WTC11 (cell line): ENCODE measurements around the gene CLMN. TPM values are rescaled to one million over a fixed set of nuclear protein-coding genes. Genes with fewer than 3 reads are reported as not detected.

Experiments used
- ATAC-seq: fragments of 200-7000 bp; cut with Tn5 transposase; 2 replicates; pipeline ENCODE4 v1.10.0; 2021; ENCODE audit warnings: mild to moderate bottlenecking, moderate library complexity
- CTCF ChIA-PET: fragments of 300-600 bp; sonication (Branson Sonifier 250); formaldehyde crosslinking; loops from one replicate; lab custom pipeline; 2021; ENCODE audit warnings: antibody characterized with exemption; lab: Charles Lee
- POLR2A ChIA-PET: fragments of 350-600 bp; sonication (Branson Sonifier 250); formaldehyde crosslinking; loops from one replicate; lab custom pipeline; 2021; ENCODE audit warnings: antibody characterized with exemption; lab: Charles Lee
- DNase-seq: peaks from one replicate; pipeline ENCODE4 v3.0.0; 2021; ENCODE audit warnings: low spot score
- H3K27ac Mint-ChIP-seq: 2 replicates; pipeline ENCODE4 v1.8.0; 2021; ENCODE audit warnings: mixed read lengths
- H3K27me3 Mint-ChIP-seq: 2 replicates; pipeline ENCODE4 v1.8.0; 2021; ENCODE audit warnings: low read depth, mild to moderate bottlenecking, moderate library complexity, mixed read lengths
- H3K36me3 Mint-ChIP-seq: 2 replicates; pipeline ENCODE4 v1.8.0; 2021; ENCODE audit warnings: mixed read lengths
- H3K4me1 Mint-ChIP-seq: 2 replicates; pipeline ENCODE4 v1.8.0; 2022; ENCODE audit warnings: mixed read lengths
- H3K4me3 Mint-ChIP-seq: 2 replicates; pipeline ENCODE4 v1.8.0; 2021; ENCODE audit warnings: mild to moderate bottlenecking, moderate library complexity, mixed read lengths
- H3K9me3 Mint-ChIP-seq: 2 replicates; pipeline ENCODE4 v1.8.0; 2021; ENCODE audit warnings: mixed read lengths
- CREM ChIP-seq: sonication (generic); formaldehyde crosslinking; IDR thresholded peaks from 2 replicates; pipeline ENCODE4 v1.8.1; 2022; ENCODE audit warnings: mild to moderate bottlenecking, missing genetic modification reagents, moderate library complexity
- ETV6 ChIP-seq: sonication (generic); formaldehyde crosslinking; IDR thresholded peaks from 2 replicates; pipeline ENCODE4 v1.8.1; 2022; ENCODE audit warnings: mild to moderate bottlenecking, missing genetic modification reagents
- FOXK1 ChIP-seq: sonication (generic); formaldehyde crosslinking; IDR thresholded peaks from 2 replicates; pipeline ENCODE4 v1.8.0; 2022; ENCODE audit warnings: mild to moderate bottlenecking, moderate library complexity, missing genetic modification reagents
- NR3C1 ChIP-seq: sonication (generic); formaldehyde crosslinking; conservative IDR thresholded peaks from 2 replicates; pipeline ENCODE4 v1.8.1; 2023; ENCODE audit warnings: low read depth, mild to moderate bottlenecking, missing genetic modification reagents
- SP1 ChIP-seq: sonication (generic); formaldehyde crosslinking; conservative IDR thresholded peaks from 2 replicates; pipeline ENCODE4 v1.8.1; 2022; ENCODE audit warnings: missing genetic modification reagents
- TEAD1 ChIP-seq: sonication (generic); formaldehyde crosslinking; IDR thresholded peaks from 2 replicates; pipeline ENCODE4 v1.8.0; 2022; ENCODE audit warnings: mild to moderate bottlenecking, missing genetic modification reagents
- ZNF121 ChIP-seq: sonication (generic); formaldehyde crosslinking; IDR thresholded peaks from 2 replicates; pipeline ENCODE4 v1.8.0; 2023; ENCODE audit warnings: missing genetic modification reagents
- ZNF138 ChIP-seq: sonication (generic); formaldehyde crosslinking; conservative IDR thresholded peaks from 2 replicates; pipeline ENCODE4 v1.8.1; 2022; ENCODE audit warnings: mild to moderate bottlenecking, moderate library complexity, missing genetic modification reagents
- total RNA-seq: library from RNA; stranded (reverse); gene quantifications from 3 replicates; pipeline ENCODE4 v1.2.3, GENCODE V29; 2021
- TF ChIP-seq, protein P1 (sequence below): sonication (generic); formaldehyde crosslinking; IDR thresholded peaks from 2 replicates; pipeline ENCODE4 v1.8.0; 2023; ENCODE audit warnings: missing genetic modification reagents, mild to moderate bottlenecking, borderline replicate concordance
- TF ChIP-seq, protein P2 (sequence below): fragments of 250-450 bp; sonication (Bioruptor Pico); IDR thresholded peaks from 2 replicates; pipeline ENCODE4 v1.9.0; 2021; ENCODE audit warnings: mild to moderate bottlenecking
- TF ChIP-seq, protein P3 (sequence below): sonication (generic); formaldehyde crosslinking; IDR thresholded peaks from 2 replicates; pipeline ENCODE4 v1.8.1; 2022; ENCODE audit warnings: missing genetic modification reagents, borderline replicate concordance
- TF ChIP-seq, protein P4 (sequence below): sonication (generic); formaldehyde crosslinking; IDR thresholded peaks from 2 replicates; pipeline ENCODE4 v1.8.0; 2022; ENCODE audit warnings: mild to moderate bottlenecking, missing genetic modification reagents

The CLMN gene
- total RNA-seq, 1 experiment from 2014 or later = 12.2 TPM

DNA sequence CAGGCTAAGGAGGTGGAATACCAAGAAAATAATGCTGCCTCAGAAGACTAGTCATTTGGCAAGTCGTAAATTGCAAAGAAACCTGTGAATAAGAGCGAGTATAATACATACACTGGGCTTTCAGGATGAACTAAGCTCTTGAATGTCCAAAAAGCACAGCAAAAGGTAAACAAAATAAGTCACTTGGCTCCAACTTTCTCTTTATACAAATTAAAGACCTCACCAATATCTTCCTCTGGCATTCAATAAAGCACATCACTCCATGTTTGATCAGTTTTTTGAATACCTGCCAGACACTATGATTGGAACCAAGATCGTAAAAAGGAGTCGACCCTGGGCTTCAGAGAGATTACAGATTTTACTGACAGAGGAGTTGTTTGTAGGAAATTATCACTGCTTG is 165.8 kb downstream of the CLMN start:
- TF ChIP-seq, protein P1, sequence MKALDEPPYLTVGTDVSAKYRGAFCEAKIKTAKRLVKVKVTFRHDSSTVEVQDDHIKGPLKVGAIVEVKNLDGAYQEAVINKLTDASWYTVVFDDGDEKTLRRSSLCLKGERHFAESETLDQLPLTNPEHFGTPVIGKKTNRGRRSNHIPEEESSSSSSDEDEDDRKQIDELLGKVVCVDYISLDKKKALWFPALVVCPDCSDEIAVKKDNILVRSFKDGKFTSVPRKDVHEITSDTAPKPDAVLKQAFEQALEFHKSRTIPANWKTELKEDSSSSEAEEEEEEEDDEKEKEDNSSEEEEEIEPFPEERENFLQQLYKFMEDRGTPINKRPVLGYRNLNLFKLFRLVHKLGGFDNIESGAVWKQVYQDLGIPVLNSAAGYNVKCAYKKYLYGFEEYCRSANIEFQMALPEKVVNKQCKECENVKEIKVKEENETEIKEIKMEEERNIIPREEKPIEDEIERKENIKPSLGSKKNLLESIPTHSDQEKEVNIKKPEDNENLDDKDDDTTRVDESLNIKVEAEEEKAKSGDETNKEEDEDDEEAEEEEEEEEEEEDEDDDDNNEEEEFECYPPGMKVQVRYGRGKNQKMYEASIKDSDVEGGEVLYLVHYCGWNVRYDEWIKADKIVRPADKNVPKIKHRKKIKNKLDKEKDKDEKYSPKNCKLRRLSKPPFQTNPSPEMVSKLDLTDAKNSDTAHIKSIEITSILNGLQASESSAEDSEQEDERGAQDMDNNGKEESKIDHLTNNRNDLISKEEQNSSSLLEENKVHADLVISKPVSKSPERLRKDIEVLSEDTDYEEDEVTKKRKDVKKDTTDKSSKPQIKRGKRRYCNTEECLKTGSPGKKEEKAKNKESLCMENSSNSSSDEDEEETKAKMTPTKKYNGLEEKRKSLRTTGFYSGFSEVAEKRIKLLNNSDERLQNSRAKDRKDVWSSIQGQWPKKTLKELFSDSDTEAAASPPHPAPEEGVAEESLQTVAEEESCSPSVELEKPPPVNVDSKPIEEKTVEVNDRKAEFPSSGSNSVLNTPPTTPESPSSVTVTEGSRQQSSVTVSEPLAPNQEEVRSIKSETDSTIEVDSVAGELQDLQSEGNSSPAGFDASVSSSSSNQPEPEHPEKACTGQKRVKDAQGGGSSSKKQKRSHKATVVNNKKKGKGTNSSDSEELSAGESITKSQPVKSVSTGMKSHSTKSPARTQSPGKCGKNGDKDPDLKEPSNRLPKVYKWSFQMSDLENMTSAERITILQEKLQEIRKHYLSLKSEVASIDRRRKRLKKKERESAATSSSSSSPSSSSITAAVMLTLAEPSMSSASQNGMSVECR (CRISPR knock-in tag) = no peak
- TF ChIP-seq, protein P2, sequence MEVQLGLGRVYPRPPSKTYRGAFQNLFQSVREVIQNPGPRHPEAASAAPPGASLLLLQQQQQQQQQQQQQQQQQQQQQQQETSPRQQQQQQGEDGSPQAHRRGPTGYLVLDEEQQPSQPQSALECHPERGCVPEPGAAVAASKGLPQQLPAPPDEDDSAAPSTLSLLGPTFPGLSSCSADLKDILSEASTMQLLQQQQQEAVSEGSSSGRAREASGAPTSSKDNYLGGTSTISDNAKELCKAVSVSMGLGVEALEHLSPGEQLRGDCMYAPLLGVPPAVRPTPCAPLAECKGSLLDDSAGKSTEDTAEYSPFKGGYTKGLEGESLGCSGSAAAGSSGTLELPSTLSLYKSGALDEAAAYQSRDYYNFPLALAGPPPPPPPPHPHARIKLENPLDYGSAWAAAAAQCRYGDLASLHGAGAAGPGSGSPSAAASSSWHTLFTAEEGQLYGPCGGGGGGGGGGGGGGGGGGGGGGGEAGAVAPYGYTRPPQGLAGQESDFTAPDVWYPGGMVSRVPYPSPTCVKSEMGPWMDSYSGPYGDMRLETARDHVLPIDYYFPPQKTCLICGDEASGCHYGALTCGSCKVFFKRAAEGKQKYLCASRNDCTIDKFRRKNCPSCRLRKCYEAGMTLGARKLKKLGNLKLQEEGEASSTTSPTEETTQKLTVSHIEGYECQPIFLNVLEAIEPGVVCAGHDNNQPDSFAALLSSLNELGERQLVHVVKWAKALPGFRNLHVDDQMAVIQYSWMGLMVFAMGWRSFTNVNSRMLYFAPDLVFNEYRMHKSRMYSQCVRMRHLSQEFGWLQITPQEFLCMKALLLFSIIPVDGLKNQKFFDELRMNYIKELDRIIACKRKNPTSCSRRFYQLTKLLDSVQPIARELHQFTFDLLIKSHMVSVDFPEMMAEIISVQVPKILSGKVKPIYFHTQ (CRISPR knock-in tag) = no peak
- TF ChIP-seq ZNF138 (CRISPR knock-in tag) (no peak), ZNF121 (CRISPR knock-in tag) (no peak), FOXK1 (no peak), NR3C1 (CRISPR knock-in tag) (no peak), CREM (CRISPR knock-in tag) (no peak)
- TF ChIP-seq, protein P3, sequence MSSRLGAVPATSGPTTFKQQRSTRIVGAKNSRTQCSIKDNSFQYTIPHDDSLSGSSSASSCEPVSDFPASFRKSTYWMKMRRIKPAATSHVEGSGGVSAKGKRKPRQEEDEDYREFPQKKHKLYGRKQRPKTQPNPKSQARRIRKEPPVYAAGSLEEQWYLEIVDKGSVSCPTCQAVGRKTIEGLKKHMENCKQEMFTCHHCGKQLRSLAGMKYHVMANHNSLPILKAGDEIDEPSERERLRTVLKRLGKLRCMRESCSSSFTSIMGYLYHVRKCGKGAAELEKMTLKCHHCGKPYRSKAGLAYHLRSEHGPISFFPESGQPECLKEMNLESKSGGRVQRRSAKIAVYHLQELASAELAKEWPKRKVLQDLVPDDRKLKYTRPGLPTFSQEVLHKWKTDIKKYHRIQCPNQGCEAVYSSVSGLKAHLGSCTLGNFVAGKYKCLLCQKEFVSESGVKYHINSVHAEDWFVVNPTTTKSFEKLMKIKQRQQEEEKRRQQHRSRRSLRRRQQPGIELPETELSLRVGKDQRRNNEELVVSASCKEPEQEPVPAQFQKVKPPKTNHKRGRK (CRISPR knock-in tag) = no peak
- Mint-ChIP-seq H3K9me3 (peaks cover 4% of the 10 kb centered on the region; the same call in 1 of the 2 replicates), H3K36me3 (0 out of 2 replicates have a peak, but pooled peaks cover 3% of the 10 kb centered on the region), H3K4me3 (no peak overlapping the region), H3K27me3 (no peaks in the 10 kb centered on the region; the same call in 1 of the 2 replicates), H3K4me1 (peaks cover 59% of the 10 kb centered on the region), H3K27ac (no peak overlapping the region)
- DNase-seq (no peak), ATAC-seq (no peak)
- ChIA-PET POLR2A (no interaction called here), CTCF (no interaction called here)

DNA sequence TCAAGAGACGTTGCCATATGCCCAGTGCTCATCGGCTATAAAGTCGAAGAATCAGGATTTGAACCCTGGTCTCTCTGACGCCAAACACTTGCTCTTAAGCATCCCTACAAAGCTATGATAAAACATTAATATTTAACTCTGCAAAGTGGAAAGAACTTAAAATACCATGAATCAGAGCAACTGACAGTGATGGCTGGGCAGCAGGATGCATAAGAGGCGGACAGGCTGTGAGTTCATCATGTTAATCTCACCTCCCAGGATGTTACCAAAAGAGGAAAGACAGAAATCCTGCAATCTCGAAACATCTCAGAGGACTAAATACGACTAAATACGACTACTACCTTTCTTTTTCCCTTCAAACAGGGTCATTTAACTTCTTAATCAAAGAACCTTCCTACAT is 168.1 kb downstream of the CLMN start:
- H3K4me1 Mint-ChIP-seq = peaks cover 78% of the 10 kb centered on the region
- H3K36me3 Mint-ChIP-seq = 0 out of 2 replicates have a peak, but pooled peaks cover 3% of the 10 kb centered on the region
- POLR2A ChIA-PET = no interaction called here
- TF ChIP-seq, protein P4, sequence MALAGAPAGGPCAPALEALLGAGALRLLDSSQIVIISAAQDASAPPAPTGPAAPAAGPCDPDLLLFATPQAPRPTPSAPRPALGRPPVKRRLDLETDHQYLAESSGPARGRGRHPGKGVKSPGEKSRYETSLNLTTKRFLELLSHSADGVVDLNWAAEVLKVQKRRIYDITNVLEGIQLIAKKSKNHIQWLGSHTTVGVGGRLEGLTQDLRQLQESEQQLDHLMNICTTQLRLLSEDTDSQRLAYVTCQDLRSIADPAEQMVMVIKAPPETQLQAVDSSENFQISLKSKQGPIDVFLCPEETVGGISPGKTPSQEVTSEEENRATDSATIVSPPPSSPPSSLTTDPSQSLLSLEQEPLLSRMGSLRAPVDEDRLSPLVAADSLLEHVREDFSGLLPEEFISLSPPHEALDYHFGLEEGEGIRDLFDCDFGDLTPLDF (CRISPR knock-in tag) = no peak
- TF ChIP-seq TEAD1 (CRISPR knock-in tag) = no peak
- ATAC-seq = no peak
- H3K9me3 Mint-ChIP-seq = peaks cover 4% of the 10 kb centered on the region; the same call in 1 of the 2 replicates
- H3K27me3 Mint-ChIP-seq = no peaks in the 10 kb centered on the region
- H3K4me3 Mint-ChIP-seq = no peak overlapping the region
- CTCF ChIA-PET = no interaction called here
- DNase-seq = no peak
- H3K27ac Mint-ChIP-seq = no peak overlapping the region; the same call in 1 of the 2 replicates

DNA sequence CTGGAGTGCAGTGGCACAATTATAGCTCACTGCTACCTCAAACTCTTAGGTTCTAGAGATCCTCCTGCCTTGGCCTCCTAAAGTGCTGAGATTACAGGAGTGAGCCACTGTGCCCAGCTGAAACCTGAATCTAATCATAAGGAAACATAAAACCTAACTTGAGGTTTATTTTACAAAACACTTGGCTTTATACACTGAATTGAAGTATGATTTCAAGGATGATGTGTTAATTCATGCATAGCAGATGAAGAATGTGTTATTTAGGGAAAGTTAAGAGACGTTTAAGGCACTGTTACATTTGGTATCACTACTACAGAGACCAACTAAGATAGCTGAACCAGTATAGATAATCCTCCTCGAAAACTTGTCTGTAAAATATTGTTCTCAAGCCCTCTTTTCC is 168.8 kb downstream of the CLMN start:
- H3K4me3 Mint-ChIP-seq = no peak overlapping the region
- H3K9me3 Mint-ChIP-seq = peaks cover 5% of the 10 kb centered on the region
- TF ChIP-seq ETV6 (CRISPR knock-in tag) (no peak), SP1 (no peak)
- TF ChIP-seq, all 79 proteins: peak for 0
- Mint-ChIP-seq H3K27me3 (no peaks in the 10 kb centered on the region), H3K36me3 (peaks cover 6% of the 10 kb centered on the region), H3K4me1 (peaks cover 80% of the 10 kb centered on the region), H3K27ac (no peak overlapping the region)
- CTCF ChIA-PET = interaction anchor here (0.7 kb wide), 1 partner anchor 211 kb away, joined by 3 read pairs; no protein-coding TSS in a partner anchor
- ATAC-seq (no peak), DNase-seq (no peak)
- POLR2A ChIA-PET = no interaction called here
